Measurements from ENCODE around the gene EEA1. TPM values are rescaled to one million over a fixed set of nuclear protein-coding genes. Genes with fewer than 3 reads are reported as not detected.

The EEA1 gene
- total RNA-seq, 1 experiment from 2014 or later, result 7.9 TPM

GRCh38 chr12:92814584-92814983, 114.5 kb downstream of the EEA1 start:
- Histone ChIP-seq H3K27ac (ENCODE audit: low read length) (no peak overlapping the region), H3K9ac (ENCODE audit: low read length) (no peak overlapping the region), H3K4me3 (ENCODE audit: low read length) (no peak overlapping the region), H3K4me1 (ENCODE audit: insufficient read depth, low read length) (no peaks in the 10 kb centered on the region), H3K27me3 (ENCODE audit: low read length) (no peaks in the 10 kb centered on the region), H3K9me3 (ENCODE audit: low read length) (no peaks in the 10 kb centered on the region), H4K20me1 (ENCODE audit: low read length) (no peaks in the 10 kb centered on the region), H3K79me2 (ENCODE audit: low read length) (no peaks in the 10 kb centered on the region), H3K36me3 (ENCODE audit: low read depth, low read length) (peaks cover 3% of the 10 kb centered on the region), H3K9me2 (replicated peaks; ENCODE audit: low read length) (no peaks in the 10 kb centered on the region), H3F3A (ENCODE audit: low read length, unreplicated experiment) (no peaks in the 10 kb centered on the region), H3K4me2 (ENCODE audit: low read length) (no peak overlapping the region), H2AFZ (ENCODE audit: low read length) (no peak overlapping the region)
- BruUV-seq (replicated peaks), result no TSS peak
- intact Hi-C loops (cut with micrococcal nuclease), result no loop called here
- ATAC-seq, result peak; percentile 92
- POLR2A ChIA-PET (ENCODE audit: unreplicated experiment), result no interaction called here
- TF ChIP-seq EZH2phosphoT487 (IDR thresholded peaks at IDR 0.05; ENCODE audit: borderline replicate concordance, low read length), result no peak
- TF ChIP-seq CTCF (conservative IDR thresholded peaks at IDR 0.05; ENCODE audit: low read depth, low read length), result no peak
- no peak for TF ChIP-seq EZH2 (IDR thresholded peaks at IDR 0.05; ENCODE audit: low read length, unreplicated experiment)
- peak; percentile 15 for DNase-seq
- CTCF ChIA-PET, result interaction anchor here (0.6 to 0.7 kb wide), 2 partner anchors 13 to 115 kb away, joined by 4 read pairs; no protein-coding TSS in a partner anchor

GRCh38 chr12:92810370-92810769, 118.7 kb downstream of the EEA1 start:
- ChIA-PET POLR2A (ENCODE audit: unreplicated experiment) (interaction anchor here (0.7 kb wide), 1 partner anchor 84 kb away, joined by 4 read pairs; no protein-coding TSS in a partner anchor), CTCF (no interaction called here)
- ATAC-seq, result no peak
- H3K36me3 ChIP-seq (ENCODE audit: low read depth, low read length), result peaks cover 9% of the 10 kb centered on the region; the same call in 1 of the 2 replicates
- intact Hi-C loops (cut with micrococcal nuclease), result no loop called here
- H3K4me3 ChIP-seq (ENCODE audit: low read length), result no peak overlapping the region
- no TSS peak for BruUV-seq (replicated peaks)
- H3K9me2 ChIP-seq (replicated peaks; ENCODE audit: low read length), result no peaks in the 10 kb centered on the region
- H4K20me1 ChIP-seq (ENCODE audit: low read length), result no peaks in the 10 kb centered on the region
- H3K27ac ChIP-seq (ENCODE audit: low read length), result no peak overlapping the region
- H3K4me1 ChIP-seq (ENCODE audit: insufficient read depth, low read length), result no peaks in the 10 kb centered on the region
- H3F3A ChIP-seq (ENCODE audit: low read length, unreplicated experiment), result no peaks in the 10 kb centered on the region
- no peaks in the 10 kb centered on the region for H3K27me3 ChIP-seq (ENCODE audit: low read length)
- no peak overlapping the region for H3K4me2 ChIP-seq (ENCODE audit: low read length)
- TF ChIP-seq EZH2 (IDR thresholded peaks at IDR 0.05; ENCODE audit: low read length, unreplicated experiment) (no peak), EZH2phosphoT487 (IDR thresholded peaks at IDR 0.05; ENCODE audit: borderline replicate concordance, low read length) (no peak), CTCF (conservative IDR thresholded peaks at IDR 0.05; ENCODE audit: low read depth, low read length) (no peak)
- no peaks in the 10 kb centered on the region for H3K79me2 ChIP-seq (ENCODE audit: low read length)
- H3K9me3 ChIP-seq (ENCODE audit: low read length), result no peaks in the 10 kb centered on the region
- no peak overlapping the region for H2AFZ ChIP-seq (ENCODE audit: low read length)
- H3K9ac ChIP-seq (ENCODE audit: low read length), result no peak overlapping the region
- no peak for DNase-seq

- POLR2A ChIA-PET (ENCODE audit: unreplicated experiment), result no interaction called here
- Histone ChIP-seq H3K9me2 (replicated peaks; ENCODE audit: low read length) (no peaks in the 10 kb centered on the region), H4K20me1 (ENCODE audit: low read length) (no peaks in the 10 kb centered on the region), H3K27ac (ENCODE audit: low read length) (no peak overlapping the region), H3K4me1 (ENCODE audit: insufficient read depth, low read length) (no peaks in the 10 kb centered on the region), H3F3A (ENCODE audit: low read length, unreplicated experiment) (no peaks in the 10 kb centered on the region), H3K4me2 (ENCODE audit: low read length) (no peak overlapping the region), H3K27me3 (ENCODE audit: low read length) (no peaks in the 10 kb centered on the region), H3K36me3 (ENCODE audit: low read depth, low read length) (peaks cover 13% of the 10 kb centered on the region; the same call in 1 of the 2 replicates), H3K79me2 (ENCODE audit: low read length) (no peaks in the 10 kb centered on the region), H3K4me3 (ENCODE audit: low read length) (no peak overlapping the region), H2AFZ (ENCODE audit: low read length) (no peak overlapping the region), H3K9me3 (ENCODE audit: low read length) (no peaks in the 10 kb centered on the region), H3K9ac (ENCODE audit: low read length) (no peak overlapping the region)
- no TSS peak for BruUV-seq (replicated peaks)
- no peak for DNase-seq
- intact Hi-C loops (cut with micrococcal nuclease), result no loop called here
- no peak for ATAC-seq
- CTCF ChIA-PET, result no interaction called here
- TF ChIP-seq EZH2 (IDR thresholded peaks at IDR 0.05; ENCODE audit: low read length, unreplicated experiment) (no peak), CTCF (conservative IDR thresholded peaks at IDR 0.05; ENCODE audit: low read depth, low read length) (no peak), EZH2phosphoT487 (IDR thresholded peaks at IDR 0.05; ENCODE audit: borderline replicate concordance, low read length) (no peak)
Observed at GRCh38 chr12:92803903-92804302, 125.2 kb downstream of the EEA1 start.

All from PC-3 (cell line).